Raji (cell line): ENCODE results near the gene RDH12.
"Not testable (repeated sequence)": the region's sequence is repeated elsewhere in the genome, so short reads cannot be mapped to it uniquely, and the experiment has no call there.

ENCODE experiments used
- POLR2A ChIP-seq: IDR thresholded peaks from 2 replicates; pipeline ENCODE4 v1.6.1; 2011; ENCODE audit warnings: low read depth, low read length, control low read depth; ENCODE audit not compliant: insufficient read depth

Gene RDH12

GRCh38 chr14:67701492-67701891, at the start of gene RDH12:
Gene RDH12, plus strand, starts transcription at chr14:67701886. Its CDS starts 20,757 bp downstream, at chr14:67722643.
- not testable (repeated sequence) for TF ChIP-seq POLR2A

GRCh38 chr14:67652189-67652588, 49.5 kb upstream of the RDH12 start:
- TF ChIP-seq POLR2A, result no peak

GRCh38 chr14:67653651-67654280, 47.9 kb upstream of the RDH12 start:
- TF ChIP-seq POLR2A, result no peak

- TF ChIP-seq POLR2A, result no peak
Observed at GRCh38 chr14:67663633-67664032, 38.1 kb upstream of the RDH12 start.

GRCh38 chr14:67665868-67666267, 35.8 kb upstream of the RDH12 start:
- TF ChIP-seq POLR2A, result no peak

- no peak for TF ChIP-seq POLR2A
Observed at GRCh38 chr14:67666750-67667449, 34.8 kb upstream of the RDH12 start.

GRCh38 chr14:67668559-67668958, 33.1 kb upstream of the RDH12 start:
- TF ChIP-seq POLR2A, result no peak

GRCh38 chr14:67673451-67673850, 28.2 kb upstream of the RDH12 start:
- no peak for TF ChIP-seq POLR2A

- TF ChIP-seq POLR2A, result no peak
Observed at GRCh38 chr14:67674139-67674479, 27.6 kb upstream of the RDH12 start.

GRCh38 chr14:67674480-67675218, 27.0 kb upstream of the RDH12 start, which contains the start of gene VTI1B:
Gene VTI1B, minus strand, starts transcription at chr14:67674632. Its CDS starts 143 bp downstream, at chr14:67674489.
- peak; percentile 60 for TF ChIP-seq POLR2A

- no peak for TF ChIP-seq POLR2A
Observed at GRCh38 chr14:67675219-67675582, 26.5 kb upstream of the RDH12 start.

GRCh38 chr14:67679006-67679405, 22.7 kb upstream of the RDH12 start:
- TF ChIP-seq POLR2A, result no peak

- no peak for TF ChIP-seq POLR2A
Observed at GRCh38 chr14:67680121-67680602, 21.5 kb upstream of the RDH12 start.

GRCh38 chr14:67680941-67681340, 20.7 kb upstream of the RDH12 start:
- TF ChIP-seq POLR2A, result no peak

- no peak for TF ChIP-seq POLR2A
Observed at GRCh38 chr14:67683842-67684241, 17.8 kb upstream of the RDH12 start.

GRCh38 chr14:67690011-67690410, 11.7 kb upstream of the RDH12 start:
- TF ChIP-seq POLR2A, result no peak
